ENCODE data around the gene HRH3. TPM values are rescaled to one million over a fixed set of nuclear protein-coding genes. Genes with fewer than 3 reads are reported as not detected.

HRH3 gene
- total RNA-seq, 2 donors from 2014 or later = not detected

GRCh38 chr20:62210496-62210855, 9.6 kb downstream of the HRH3 start:
- no peak for DNase-seq (ENCODE audit: low spot score)
- H3K4me3 ChIP-seq = no peak overlapping the region
- TF ChIP-seq, protein P1, sequence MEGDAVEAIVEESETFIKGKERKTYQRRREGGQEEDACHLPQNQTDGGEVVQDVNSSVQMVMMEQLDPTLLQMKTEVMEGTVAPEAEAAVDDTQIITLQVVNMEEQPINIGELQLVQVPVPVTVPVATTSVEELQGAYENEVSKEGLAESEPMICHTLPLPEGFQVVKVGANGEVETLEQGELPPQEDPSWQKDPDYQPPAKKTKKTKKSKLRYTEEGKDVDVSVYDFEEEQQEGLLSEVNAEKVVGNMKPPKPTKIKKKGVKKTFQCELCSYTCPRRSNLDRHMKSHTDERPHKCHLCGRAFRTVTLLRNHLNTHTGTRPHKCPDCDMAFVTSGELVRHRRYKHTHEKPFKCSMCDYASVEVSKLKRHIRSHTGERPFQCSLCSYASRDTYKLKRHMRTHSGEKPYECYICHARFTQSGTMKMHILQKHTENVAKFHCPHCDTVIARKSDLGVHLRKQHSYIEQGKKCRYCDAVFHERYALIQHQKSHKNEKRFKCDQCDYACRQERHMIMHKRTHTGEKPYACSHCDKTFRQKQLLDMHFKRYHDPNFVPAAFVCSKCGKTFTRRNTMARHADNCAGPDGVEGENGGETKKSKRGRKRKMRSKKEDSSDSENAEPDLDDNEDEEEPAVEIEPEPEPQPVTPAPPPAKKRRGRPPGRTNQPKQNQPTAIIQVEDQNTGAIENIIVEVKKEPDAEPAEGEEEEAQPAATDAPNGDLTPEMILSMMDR (IDR thresholded peaks at IDR 0.05) = no peak
- ATAC-seq (ENCODE audit: insufficient number of reproducible peaks, low FRiP score, low read depth) = no peak
- H3K27ac ChIP-seq = no peak overlapping the region
- H3K9me3 ChIP-seq = no peaks in the 10 kb centered on the region
- H3K27me3 ChIP-seq (replicated peaks; ENCODE audit: insufficient read depth) = peaks cover 4% of the 10 kb centered on the region
- H3K36me3 ChIP-seq = no peaks in the 10 kb centered on the region
- H3K4me1 ChIP-seq (ENCODE audit: control insufficient read depth in 1 of 2, low read depth in 2 of 2) = no peaks in the 10 kb centered on the region

GRCh38 chr20:62209850-62210495, 10.1 kb downstream of the HRH3 start:
- Histone ChIP-seq H3K4me1 (ENCODE audit: control insufficient read depth in 1 of 2, low read depth in 2 of 2) (no peaks in the 10 kb centered on the region), H3K27ac (no peak overlapping the region), H3K27me3 (replicated peaks; ENCODE audit: insufficient read depth) (peaks cover 4% of the 10 kb centered on the region), H3K9me3 (no peaks in the 10 kb centered on the region), H3K4me3 (no peak overlapping the region), H3K36me3 (no peaks in the 10 kb centered on the region)
- TF ChIP-seq, protein P1 (IDR thresholded peaks at IDR 0.05) = no peak
- DNase-seq (ENCODE audit: low spot score) (no peak), ATAC-seq (ENCODE audit: insufficient number of reproducible peaks, low FRiP score, low read depth) (no peak)

GRCh38 chr20:62208795-62209755, 11.0 kb downstream of the HRH3 start:
- Histone ChIP-seq H3K4me1 (ENCODE audit: control insufficient read depth in 1 of 2, low read depth in 2 of 2) (no peaks in the 10 kb centered on the region), H3K27me3 (replicated peaks; ENCODE audit: insufficient read depth) (peaks cover 4% of the 10 kb centered on the region), H3K36me3 (no peaks in the 10 kb centered on the region), H3K27ac (no peak overlapping the region), H3K9me3 (no peaks in the 10 kb centered on the region), H3K4me3 (no peak overlapping the region)
- TF ChIP-seq, protein P1 (IDR thresholded peaks at IDR 0.05) = no peak
- ATAC-seq (ENCODE audit: insufficient number of reproducible peaks, low FRiP score, low read depth) = no peak
- DNase-seq (ENCODE audit: low spot score) = no peak

DNA sequence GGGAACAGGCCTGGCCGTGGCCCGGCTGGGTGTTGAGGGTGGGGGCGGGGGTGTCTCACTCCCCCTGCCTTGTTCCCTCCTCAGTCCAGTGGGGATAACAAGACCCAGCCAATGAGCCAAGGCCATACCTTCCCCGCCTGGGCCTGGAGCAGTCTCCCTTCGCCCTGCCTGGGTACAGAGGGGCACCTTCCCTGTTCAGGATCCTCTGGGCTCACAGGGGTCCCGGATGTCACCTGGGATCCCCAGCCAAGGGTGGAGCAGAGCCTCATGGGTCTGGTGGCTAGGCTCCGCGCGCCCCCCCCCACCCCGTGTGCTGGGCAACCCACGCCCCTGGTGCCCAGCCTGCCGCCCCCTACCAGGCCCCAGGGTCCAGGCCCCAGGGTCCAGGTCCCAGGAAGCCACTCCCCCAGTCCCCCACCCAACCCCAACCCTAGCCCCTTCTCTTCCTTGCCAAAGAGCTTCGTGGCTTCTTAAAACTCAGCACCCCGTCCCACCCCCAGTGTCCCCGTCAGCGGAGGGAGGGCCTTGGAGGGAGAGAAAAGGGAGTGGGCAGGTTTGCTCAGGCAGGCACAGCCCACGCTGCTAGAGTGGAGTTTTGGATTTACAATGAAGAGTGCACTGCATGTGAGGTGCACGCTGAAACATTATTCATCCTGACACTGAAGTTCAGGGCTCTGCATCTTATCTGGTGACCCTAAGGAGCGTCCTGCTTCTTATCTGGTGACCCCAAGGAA, 11.8 kb downstream of the HRH3 start:
- Histone ChIP-seq H3K36me3 (no peaks in the 10 kb centered on the region), H3K27ac (no peak overlapping the region), H3K9me3 (no peaks in the 10 kb centered on the region), H3K4me1 (ENCODE audit: control insufficient read depth in 1 of 2, low read depth in 2 of 2) (peaks cover 0 to 4% of the 10 kb centered on the region in 2 donors), H3K27me3 (replicated peaks; ENCODE audit: insufficient read depth) (peaks cover 4% of the 10 kb centered on the region), H3K4me3 (no peak overlapping the region)
- DNase-seq (ENCODE audit: low spot score) (no peak), ATAC-seq (ENCODE audit: insufficient number of reproducible peaks, low FRiP score, low read depth) (no peak)
- TF ChIP-seq, protein P1 (IDR thresholded peaks at IDR 0.05) = no peak

DNA sequence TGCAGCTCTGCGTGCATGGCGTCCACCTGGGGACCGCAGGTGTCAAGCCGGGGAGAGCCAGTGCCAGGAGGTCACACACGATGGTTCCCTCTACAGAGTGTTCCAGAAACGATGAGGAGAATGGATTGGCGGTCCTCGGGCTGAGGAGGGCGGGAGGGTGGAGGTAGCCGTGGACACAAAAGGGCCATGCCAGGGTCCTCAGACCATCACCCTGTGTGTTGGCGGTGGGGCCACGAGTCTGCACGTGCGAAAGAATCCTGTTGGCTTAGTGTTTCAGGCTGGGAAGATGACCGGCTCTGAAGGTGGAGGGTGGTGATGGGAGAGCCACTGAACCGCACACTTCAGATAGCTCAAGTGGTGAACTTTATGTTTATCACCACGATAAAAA, 13.7 kb downstream of the HRH3 start:
- ATAC-seq (ENCODE audit: insufficient number of reproducible peaks, low FRiP score, low read depth) = no peak
- Histone ChIP-seq H3K4me1 (ENCODE audit: control insufficient read depth in 1 of 2, low read depth in 2 of 2) (peaks cover 0 to 4% of the 10 kb centered on the region in 2 donors), H3K27ac (no peak overlapping the region), H3K4me3 (no peak overlapping the region), H3K27me3 (replicated peaks; ENCODE audit: insufficient read depth) (peaks cover 4% of the 10 kb centered on the region), H3K9me3 (no peaks in the 10 kb centered on the region), H3K36me3 (peaks cover 6% of the 10 kb centered on the region)
- TF ChIP-seq, protein P1 (IDR thresholded peaks at IDR 0.05) = no peak
- no peak for DNase-seq (ENCODE audit: low spot score)

Data from thoracic aorta (tissue), 2 donors.